Gastroesophageal sphincter (tissue), 4 donors: ENCODE results near the gene ZNF496. TPM values are rescaled to one million over a fixed set of nuclear protein-coding genes. Genes with fewer than 3 reads are reported as not detected.

Experiments used
- ATAC-seq: fragments of 150-250 bp; one replicate; pipeline ENCODE4 v1.9.1; 2016; ENCODE audit warnings: mild to moderate bottlenecking, moderate library complexity
- H3K27ac ChIP-seq, 4 donors: fragments of 200-600 bp; sonication (generic) in 3 of 4; 1 replicate in 3 of 4; 2 replicates in 1 of 4; pipeline ENCODE4 v1.5.1; 2016 to 2019
- H3K27me3 ChIP-seq: fragments of 200-600 bp; sonication (generic); one replicate; pipeline ENCODE4 v1.5.1; 2019
- H3K36me3 ChIP-seq, 2 donors: fragments of 200-600 bp; sonication (generic); one replicate each; pipeline ENCODE4 v1.5.1; 2019; ENCODE audit warnings: control low read depth in 1 of 2
- H3K4me1 ChIP-seq, 3 donors: fragments of 200-600 bp; sonication (generic); 1 replicate in 2 of 3; 2 replicates in 1 of 3; pipeline ENCODE4 v1.5.1; 2016 to 2019; ENCODE audit warnings: control low read depth in 2 of 3
- H3K4me3 ChIP-seq, 2 donors: fragments of 200-600 bp; sonication (generic); one replicate each; pipeline ENCODE4 v1.5.1; 2019; ENCODE audit warnings: mild to moderate bottlenecking in 1 of 2, moderate library complexity in 1 of 2
- H3K9me3 ChIP-seq, 3 donors: fragments of 200-600 bp; sonication (generic); one replicate each; pipeline ENCODE4 v1.5.1; 2017 to 2019; ENCODE audit warnings: control low read depth in 2 of 3
- EP300 ChIP-seq: sonication (generic); formaldehyde crosslinking; IDR thresholded peaks from one replicate; pipeline ENCODE4 v1.6.1; 2017; ENCODE audit warnings: antibody characterized with exemption, mild to moderate bottlenecking
- POLR2A ChIP-seq, 2 donors: fragments of 450-650 bp; IDR thresholded peaks; one replicate each; pipeline ENCODE4 v1.6.1; 2017; ENCODE audit warnings: antibody characterized with exemption in 2 of 2, mild to moderate bottlenecking in 2 of 2, moderate library complexity in 1 of 2
- POLR2AphosphoS5 ChIP-seq: sonication (generic); formaldehyde crosslinking; IDR thresholded peaks from one replicate; pipeline ENCODE4 v1.6.1; 2017; ENCODE audit warnings: antibody characterized with exemption
- WGBS, 2 donors: methylation state at CpG; one replicate each; pipeline ENCODE4 v1.1.5; 2018; ENCODE audit warnings: low coverage in 1 of 2; 5-methylcytosine and 5-hydroxymethylcytosine counted together
- total RNA-seq, 4 donors: library from RNA; depleted of rRNA; stranded (reverse); fragments of >200 nt; gene quantifications; one replicate each; pipeline ENCODE4 v1.1.0, GENCODE V29; 2016
- TF ChIP-seq, protein P1 (sequence below), 4 experiments: fragments of 200-600 bp in 2 of 4; fragments of 450-650 bp in 2 of 4; sonication (generic) in 1 of 4; IDR thresholded peaks; one replicate each; pipeline ENCODE4 v1.5.1; 2017 to 2019; ENCODE audit warnings: antibody characterized with exemption in 4 of 4, mild to moderate bottlenecking in 2 of 4, moderate library complexity in 2 of 4

Gene ZNF496
- total RNA-seq, 4 donors from 2014 or later: 27.2 to 44.8 (median 40.6) TPM

- peak; percentile 63 for ATAC-seq
- Histone ChIP-seq H3K36me3 (no peaks in the 10 kb centered on the region), H3K27ac (peak overlapping the region in 2 of 4 donors; percentile 61 to 65), H3K27me3 (peaks cover 58% of the 10 kb centered on the region), H3K4me1 (peaks cover 0 to 9% (median 0%) of the 10 kb centered on the region in 3 donors), H3K9me3 (no peaks in the 10 kb centered on the region), H3K4me3 (no peak overlapping the region)
- TF ChIP-seq, protein P1, sequence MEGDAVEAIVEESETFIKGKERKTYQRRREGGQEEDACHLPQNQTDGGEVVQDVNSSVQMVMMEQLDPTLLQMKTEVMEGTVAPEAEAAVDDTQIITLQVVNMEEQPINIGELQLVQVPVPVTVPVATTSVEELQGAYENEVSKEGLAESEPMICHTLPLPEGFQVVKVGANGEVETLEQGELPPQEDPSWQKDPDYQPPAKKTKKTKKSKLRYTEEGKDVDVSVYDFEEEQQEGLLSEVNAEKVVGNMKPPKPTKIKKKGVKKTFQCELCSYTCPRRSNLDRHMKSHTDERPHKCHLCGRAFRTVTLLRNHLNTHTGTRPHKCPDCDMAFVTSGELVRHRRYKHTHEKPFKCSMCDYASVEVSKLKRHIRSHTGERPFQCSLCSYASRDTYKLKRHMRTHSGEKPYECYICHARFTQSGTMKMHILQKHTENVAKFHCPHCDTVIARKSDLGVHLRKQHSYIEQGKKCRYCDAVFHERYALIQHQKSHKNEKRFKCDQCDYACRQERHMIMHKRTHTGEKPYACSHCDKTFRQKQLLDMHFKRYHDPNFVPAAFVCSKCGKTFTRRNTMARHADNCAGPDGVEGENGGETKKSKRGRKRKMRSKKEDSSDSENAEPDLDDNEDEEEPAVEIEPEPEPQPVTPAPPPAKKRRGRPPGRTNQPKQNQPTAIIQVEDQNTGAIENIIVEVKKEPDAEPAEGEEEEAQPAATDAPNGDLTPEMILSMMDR (IDR thresholded peaks at IDR 0.05): no peak
- TF ChIP-seq POLR2AphosphoS5 (no peak), EP300 (no peak), POLR2A (IDR thresholded peaks at IDR 0.05) (no peak)
- WGBS, 2 donors: 22 to 26% methylated on average over 2 to 11 of the region's 11 CpGs
Measured at GRCh38 chr1:247360991-247361731, 29.5 kb upstream of the ZNF496 start.

GRCh38 chr1:247360116-247360898 lies 28.6 kb upstream of the ZNF496 start:
- H3K27me3 ChIP-seq: peaks cover 51% of the 10 kb centered on the region
- H3K4me3 ChIP-seq: no peak overlapping the region
- ATAC-seq: peak; percentile 36
- TF ChIP-seq POLR2AphosphoS5 (no peak), POLR2A (IDR thresholded peaks at IDR 0.05) (peak in 1 of 2 donors; percentile 34)
- H3K9me3 ChIP-seq: no peaks in the 10 kb centered on the region
- H3K27ac ChIP-seq: peak overlapping the region in 3 of 4 donors; percentile 22 to 65 (median 61)
- H3K4me1 ChIP-seq: peaks cover 0 to 9% (median 0%) of the 10 kb centered on the region in 3 donors
- H3K36me3 ChIP-seq: no peaks in the 10 kb centered on the region
- 73 to 100% methylated on average over 1 to 12 of the region's 13 CpGs for WGBS, 2 donors

DNA sequence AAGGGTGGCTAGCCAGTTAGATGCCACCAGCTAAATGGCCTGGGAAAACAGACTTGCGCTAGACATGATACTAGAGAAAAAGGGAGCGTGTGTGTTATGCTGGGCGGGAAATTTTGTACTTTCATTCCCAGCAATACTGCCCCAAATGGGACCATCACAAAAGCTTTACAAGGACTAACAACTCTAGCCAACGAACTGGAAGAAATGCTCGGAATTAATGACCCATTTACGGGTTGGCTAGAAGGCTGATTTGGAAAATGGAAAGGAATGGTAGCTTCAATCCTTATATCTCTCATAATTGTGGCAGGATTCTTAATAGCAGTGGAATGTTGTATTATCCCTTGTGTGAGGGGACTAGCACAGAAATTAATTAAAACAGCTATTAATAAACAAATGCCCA lies 27.9 kb upstream of the ZNF496 start:
- WGBS, 2 donors: 90 to 93% methylated on average over 6 of the region's 6 CpGs
- Histone ChIP-seq H3K9me3 (no peaks in the 10 kb centered on the region), H3K4me1 (peaks cover 0 to 9% (median 0%) of the 10 kb centered on the region in 3 donors), H3K36me3 (no peaks in the 10 kb centered on the region), H3K4me3 (no peak overlapping the region), H3K27ac (no peak overlapping the region), H3K27me3 (peaks cover 44% of the 10 kb centered on the region)
- TF ChIP-seq, protein P1 (IDR thresholded peaks at IDR 0.05): no peak
- no peak for TF ChIP-seq POLR2AphosphoS5
- no peak for TF ChIP-seq POLR2A (IDR thresholded peaks at IDR 0.05)
- no peak for TF ChIP-seq EP300
- no peak for ATAC-seq

DNA sequence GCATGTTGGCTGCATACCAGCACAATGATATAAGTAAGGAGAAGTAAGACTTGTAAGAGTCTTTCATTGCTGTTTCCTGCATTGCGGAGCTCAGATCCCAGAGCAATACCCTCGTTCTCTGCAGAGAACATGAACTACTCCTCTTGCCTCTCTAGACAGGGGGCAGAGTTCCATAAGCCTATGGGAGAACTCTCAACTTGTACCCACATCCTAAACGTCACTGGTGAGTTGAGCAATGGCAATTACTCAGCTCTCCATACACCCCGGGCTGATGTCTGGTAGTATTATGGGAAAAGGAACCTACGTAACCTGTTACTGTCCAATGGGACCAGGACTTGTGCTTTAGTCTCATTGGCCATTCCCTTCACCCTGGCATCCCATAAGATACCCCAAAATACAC lies 27.3 kb upstream of the ZNF496 start:
- peaks cover 0 to 9% (median 0%) of the 10 kb centered on the region in 3 donors for H3K4me1 ChIP-seq
- no peaks in the 10 kb centered on the region for H3K9me3 ChIP-seq
- H3K36me3 ChIP-seq: no peaks in the 10 kb centered on the region
- H3K4me3 ChIP-seq: no peak overlapping the region
- WGBS, 2 donors: 88 to 93% methylated on average over 3 of the region's 5 CpGs
- TF ChIP-seq POLR2A (IDR thresholded peaks at IDR 0.05): no peak
- TF ChIP-seq EP300: no peak
- TF ChIP-seq, protein P1 (IDR thresholded peaks at IDR 0.05): no peak
- no peak for TF ChIP-seq POLR2AphosphoS5
- ATAC-seq: peak; percentile 31
- peaks cover 41% of the 10 kb centered on the region for H3K27me3 ChIP-seq
- H3K27ac ChIP-seq: no peak overlapping the region

- peak; percentile 22 for ATAC-seq
- no peaks in the 10 kb centered on the region for H3K36me3 ChIP-seq
- peaks cover 42% of the 10 kb centered on the region for H3K27me3 ChIP-seq
- no peaks in the 10 kb centered on the region for H3K9me3 ChIP-seq
- WGBS, 2 donors: 48% methylated on average over 6 of the region's 6 CpGs; no CpG with 5 or more reads in 1 of the 2 donors
- TF ChIP-seq, protein P1 (IDR thresholded peaks at IDR 0.05): no peak
- TF ChIP-seq EP300 (no peak), POLR2AphosphoS5 (no peak), POLR2A (IDR thresholded peaks at IDR 0.05) (no peak)
- H3K27ac ChIP-seq: no peak overlapping the region
- peaks cover 0 to 9% (median 0%) of the 10 kb centered on the region in 3 donors for H3K4me1 ChIP-seq
- H3K4me3 ChIP-seq: no peak overlapping the region
Measured at GRCh38 chr1:247357781-247358211, 26.1 kb upstream of the ZNF496 start.
